Lung (tissue), 12 donors: ENCODE results near the gene RACGAP1. TPM values are rescaled to one million over a fixed set of nuclear protein-coding genes. Genes with fewer than 3 reads are reported as not detected.

Source experiments
- ATAC-seq: fragments of 200-7000 bp; cut with Tn5 transposase; one replicate; pipeline ENCODE4 v1.9.1; 2020; ENCODE audit warnings: moderate number of reproducible peaks; ENCODE audit not compliant: insufficient read depth, low FRiP score
- DNase-seq, 3 donors: peaks; one replicate each; pipeline ENCODE4 v3.0.0-alpha.2; 2013 to 2017
- H3K27ac ChIP-seq, 2 donors: one replicate each; pipeline ENCODE4 v1.5.1; 2013; ENCODE audit warnings: mild to moderate bottlenecking in 2 of 2, moderate library complexity in 2 of 2, control low read depth in 1 of 2, inconsistent platforms in 1 of 2, low read depth in 1 of 2, low read length in 1 of 2
- H3K27me3 ChIP-seq, 3 donors: one replicate each; pipeline ENCODE4 v1.5.1; 2013; ENCODE audit warnings: low read length in 2 of 3; ENCODE audit not compliant: control insufficient read depth in 3 of 3, insufficient read depth in 3 of 3
- H3K36me3 ChIP-seq, 4 donors: one replicate each; pipeline ENCODE4 v1.5.1; 2013; ENCODE audit warnings: low read length in 4 of 4, mild to moderate bottlenecking in 1 of 4, moderate library complexity in 1 of 4; ENCODE audit not compliant: control insufficient read depth in 4 of 4, insufficient read depth in 4 of 4
- H3K4me1 ChIP-seq, 5 donors: one replicate each; pipeline ENCODE4 v1.5.1; 2013; ENCODE audit warnings: low read length in 5 of 5, mild to moderate bottlenecking in 2 of 5, moderate library complexity in 1 of 5; ENCODE audit not compliant: control insufficient read depth in 5 of 5, insufficient read depth in 5 of 5
- H3K4me3 ChIP-seq: one replicate; pipeline ENCODE4 v1.5.1; 2013; ENCODE audit warnings: mild to moderate bottlenecking, control low read depth, moderate library complexity
- H3K9ac ChIP-seq, 2 donors: one replicate each; pipeline ENCODE4 v1.5.1; 2013; ENCODE audit warnings: low read length in 2 of 2, control low read depth in 1 of 2; ENCODE audit not compliant: insufficient read depth in 1 of 2
- H3K9me3 ChIP-seq, 4 donors: one replicate each; pipeline ENCODE4 v1.5.1; 2013; ENCODE audit warnings: low read length in 3 of 4, mild to moderate bottlenecking in 1 of 4, moderate library complexity in 1 of 4; ENCODE audit not compliant: control insufficient read depth in 4 of 4, insufficient read depth in 3 of 4
- WGBS, 2 donors: extraction: QIAGEN DNeasy Blood & Tissue Kit; methylation state at CpG; one replicate each; pipeline ENCODE4 v1.1.7; 2013; 5-methylcytosine and 5-hydroxymethylcytosine counted together
- polyA plus RNA-seq, 2 donors: library from polyadenylated mRNA; stranded (reverse); fragments of 200-250 nt; gene quantifications; one replicate each; pipeline ENCODE4 v1.2.1, GENCODE V29; 2013
- total RNA-seq, 2 donors: library from RNA; depleted of rRNA in 1 of 2; stranded (reverse); fragments of >200 nt in 1 of 2; gene quantifications; one replicate each; pipeline ENCODE4 v1.2.1, GENCODE V29; 2014 to 2021
- TF ChIP-seq, protein P1 (sequence below): IDR thresholded peaks from 2 replicates; pipeline ENCODE4 v1.5.1; 2012; ENCODE audit warnings: mild to moderate bottlenecking; ENCODE audit errors: control extremely low read depth, extremely low read depth
- donor health status: control.
- donor health status: control.
- donor health status: Bipolar disorder and iron deficiency.
- donor health status: healthy.
- donor health status: DM: yes; HTN: yes; CAD: no.

RACGAP1 gene
- total and polyA plus RNA-seq, 4 donors: 3.8 to 26.8 (median 10.2) TPM

- WGBS, 2 donors: 77 to 88% methylated on average over 7 of the region's 7 CpGs
- Histone ChIP-seq H3K27me3 (no peaks in the 10 kb centered on the region), H3K27ac (no peak overlapping the region), H3K36me3 (no peaks in the 10 kb centered on the region), H3K4me3 (no peak overlapping the region), H3K4me1 (peaks cover 4 to 17% (median 7%) of the 10 kb centered on the region in 5 donors), H3K9ac (no peak overlapping the region), H3K9me3 (no peaks in the 10 kb centered on the region)
- DNase-seq (no peak), ATAC-seq (no peak)
- TF ChIP-seq, protein P1, sequence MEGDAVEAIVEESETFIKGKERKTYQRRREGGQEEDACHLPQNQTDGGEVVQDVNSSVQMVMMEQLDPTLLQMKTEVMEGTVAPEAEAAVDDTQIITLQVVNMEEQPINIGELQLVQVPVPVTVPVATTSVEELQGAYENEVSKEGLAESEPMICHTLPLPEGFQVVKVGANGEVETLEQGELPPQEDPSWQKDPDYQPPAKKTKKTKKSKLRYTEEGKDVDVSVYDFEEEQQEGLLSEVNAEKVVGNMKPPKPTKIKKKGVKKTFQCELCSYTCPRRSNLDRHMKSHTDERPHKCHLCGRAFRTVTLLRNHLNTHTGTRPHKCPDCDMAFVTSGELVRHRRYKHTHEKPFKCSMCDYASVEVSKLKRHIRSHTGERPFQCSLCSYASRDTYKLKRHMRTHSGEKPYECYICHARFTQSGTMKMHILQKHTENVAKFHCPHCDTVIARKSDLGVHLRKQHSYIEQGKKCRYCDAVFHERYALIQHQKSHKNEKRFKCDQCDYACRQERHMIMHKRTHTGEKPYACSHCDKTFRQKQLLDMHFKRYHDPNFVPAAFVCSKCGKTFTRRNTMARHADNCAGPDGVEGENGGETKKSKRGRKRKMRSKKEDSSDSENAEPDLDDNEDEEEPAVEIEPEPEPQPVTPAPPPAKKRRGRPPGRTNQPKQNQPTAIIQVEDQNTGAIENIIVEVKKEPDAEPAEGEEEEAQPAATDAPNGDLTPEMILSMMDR: no peak
Observed at GRCh38 chr12:49982246-49983087, 42.8 kb downstream of the RACGAP1 start.

DNA sequence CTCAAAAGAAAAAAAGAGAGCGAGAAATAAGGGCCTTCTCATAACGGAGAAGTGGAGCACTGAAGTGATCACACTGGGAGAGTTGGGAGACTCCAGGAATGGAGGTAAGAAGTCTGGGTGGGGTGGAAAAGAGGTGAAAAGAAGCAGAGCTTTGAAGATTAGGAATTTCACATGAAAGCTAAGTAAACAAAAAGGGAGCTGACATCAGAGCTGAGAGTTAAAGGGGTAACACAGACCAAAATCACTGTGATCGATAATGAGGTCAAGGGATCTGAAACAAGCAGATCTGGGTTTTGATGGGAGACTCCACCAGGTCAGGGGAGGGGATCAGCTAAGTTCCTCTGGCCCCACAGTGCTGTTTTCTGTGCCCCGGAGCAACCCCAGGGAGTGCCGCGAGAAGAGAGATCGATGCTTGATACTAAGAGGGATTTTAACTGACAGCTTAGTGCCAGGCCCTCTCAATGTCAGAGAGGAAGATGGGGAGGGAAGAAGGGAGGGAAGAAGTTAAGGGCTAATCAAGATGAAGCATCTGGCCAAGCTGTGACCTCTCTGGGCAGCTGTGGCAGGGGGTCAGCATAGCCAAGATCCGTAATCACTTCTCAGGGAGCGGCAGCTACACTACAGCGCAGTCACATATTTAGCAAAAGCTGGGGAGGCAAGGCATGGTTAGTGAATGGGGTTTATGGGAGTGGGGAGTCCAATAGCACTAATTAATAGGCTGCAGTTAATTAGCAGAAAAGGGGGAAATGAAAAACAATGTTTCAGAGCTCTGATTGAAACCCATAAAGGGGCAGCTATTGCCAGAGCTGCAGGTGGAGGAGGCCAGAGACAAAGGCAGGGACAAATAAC is 44.6 kb downstream of the RACGAP1 start:
- 82 to 89% methylated on average over 10 of the region's 10 CpGs for WGBS, 2 donors
- ATAC-seq (no peak), DNase-seq (no peak)
- Histone ChIP-seq H3K27ac (no peak overlapping the region), H3K4me3 (no peak overlapping the region), H3K9me3 (no peaks in the 10 kb centered on the region), H3K9ac (no peak overlapping the region), H3K4me1 (peaks cover 4 to 17% (median 7%) of the 10 kb centered on the region in 5 donors), H3K27me3 (no peaks in the 10 kb centered on the region), H3K36me3 (no peaks in the 10 kb centered on the region)
- TF ChIP-seq, protein P1: no peak

GRCh38 chr12:49979791-49980190 is 45.5 kb downstream of the RACGAP1 start:
- H3K9ac ChIP-seq: no peak overlapping the region
- WGBS, 2 donors: 76 to 78% methylated on average over 3 of the region's 3 CpGs
- no peaks in the 10 kb centered on the region for H3K9me3 ChIP-seq
- no peaks in the 10 kb centered on the region for H3K36me3 ChIP-seq
- no peak overlapping the region for H3K27ac ChIP-seq
- no peak overlapping the region for H3K4me3 ChIP-seq
- peaks cover 4 to 18% (median 7%) of the 10 kb centered on the region in 5 donors for H3K4me1 ChIP-seq
- TF ChIP-seq, protein P1: no peak
- no peak for ATAC-seq
- no peaks in the 10 kb centered on the region for H3K27me3 ChIP-seq
- no peak for DNase-seq
